ENCODE measurements around the gene AP1S1. TPM values are rescaled to one million over a fixed set of nuclear protein-coding genes. Genes with fewer than 3 reads are reported as not detected.

Gene AP1S1
- total RNA-seq, 1 experiment from 2014 or later = 227 TPM

DNA sequence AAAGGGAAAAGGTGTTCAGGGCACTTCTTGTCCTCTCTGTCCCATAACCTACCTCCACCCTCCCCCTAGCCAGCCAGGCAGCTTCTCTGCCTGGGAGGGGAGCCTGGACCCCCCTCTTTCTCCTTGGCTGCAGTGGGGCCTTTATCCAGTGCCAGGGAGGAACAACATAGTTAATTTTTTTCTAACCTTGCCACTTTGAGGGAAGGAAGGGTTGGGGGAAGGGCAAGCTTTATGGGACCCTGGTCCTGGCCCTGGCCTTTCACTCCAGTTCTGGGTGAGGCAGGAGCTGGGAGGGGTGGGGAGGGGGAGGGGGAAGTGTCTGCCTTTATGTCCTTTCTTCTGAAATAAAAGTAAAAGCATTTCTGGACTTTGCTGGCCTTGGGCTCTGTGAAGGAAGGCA, 6.6 kb downstream of the AP1S1 start:
- Histone ChIP-seq H2AFZ (no peak overlapping the region), H3F3A (ENCODE audit: insufficient read depth, low read depth) (peaks cover 62% of the 10 kb centered on the region), H3K9me2 (ENCODE audit: insufficient read depth) (no peaks in the 10 kb centered on the region), H3K36me3 (ENCODE audit: low read depth) (peaks cover 13% of the 10 kb centered on the region), H4K20me1 (ENCODE audit: insufficient read depth) (peaks cover 7% of the 10 kb centered on the region; the same call in 1 of the 2 replicates), H3K4me3 (no peak overlapping the region), H3K79me2 (ENCODE audit: low read depth) (peaks cover 30% of the 10 kb centered on the region), H3K27ac (0 out of 2 replicates have a peak overlapping the region, but pooled peaks have one; percentile 11), H3K4me1 (replicated peaks; ENCODE audit: insufficient read depth) (peaks cover 79% of the 10 kb centered on the region), H3K9me3 (ENCODE audit: insufficient read depth, low read depth) (no peaks in the 10 kb centered on the region), H3K27me3 (ENCODE audit: insufficient read depth, low read depth) (no peaks in the 10 kb centered on the region), H3K4me2 (peak overlapping the region; percentile 87; the same call in 1 of the 2 replicates)
- no peak for TF ChIP-seq EZH2 (IDR thresholded peaks at IDR 0.05; ENCODE audit: low read depth)
- TF ChIP-seq, protein P1, sequence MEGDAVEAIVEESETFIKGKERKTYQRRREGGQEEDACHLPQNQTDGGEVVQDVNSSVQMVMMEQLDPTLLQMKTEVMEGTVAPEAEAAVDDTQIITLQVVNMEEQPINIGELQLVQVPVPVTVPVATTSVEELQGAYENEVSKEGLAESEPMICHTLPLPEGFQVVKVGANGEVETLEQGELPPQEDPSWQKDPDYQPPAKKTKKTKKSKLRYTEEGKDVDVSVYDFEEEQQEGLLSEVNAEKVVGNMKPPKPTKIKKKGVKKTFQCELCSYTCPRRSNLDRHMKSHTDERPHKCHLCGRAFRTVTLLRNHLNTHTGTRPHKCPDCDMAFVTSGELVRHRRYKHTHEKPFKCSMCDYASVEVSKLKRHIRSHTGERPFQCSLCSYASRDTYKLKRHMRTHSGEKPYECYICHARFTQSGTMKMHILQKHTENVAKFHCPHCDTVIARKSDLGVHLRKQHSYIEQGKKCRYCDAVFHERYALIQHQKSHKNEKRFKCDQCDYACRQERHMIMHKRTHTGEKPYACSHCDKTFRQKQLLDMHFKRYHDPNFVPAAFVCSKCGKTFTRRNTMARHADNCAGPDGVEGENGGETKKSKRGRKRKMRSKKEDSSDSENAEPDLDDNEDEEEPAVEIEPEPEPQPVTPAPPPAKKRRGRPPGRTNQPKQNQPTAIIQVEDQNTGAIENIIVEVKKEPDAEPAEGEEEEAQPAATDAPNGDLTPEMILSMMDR (conservative IDR thresholded peaks at IDR 0.05) = no peak
- ChIA-PET CTCF (no interaction called here), POLR2A (ENCODE audit: unreplicated experiment) (no interaction called here)
- BruUV-seq (replicated peaks) = no TSS peak
- intact Hi-C loops (cut with micrococcal nuclease; ENCODE audit: unreplicated experiment) = no loop called here
- DNase-seq = no peak

DNA sequence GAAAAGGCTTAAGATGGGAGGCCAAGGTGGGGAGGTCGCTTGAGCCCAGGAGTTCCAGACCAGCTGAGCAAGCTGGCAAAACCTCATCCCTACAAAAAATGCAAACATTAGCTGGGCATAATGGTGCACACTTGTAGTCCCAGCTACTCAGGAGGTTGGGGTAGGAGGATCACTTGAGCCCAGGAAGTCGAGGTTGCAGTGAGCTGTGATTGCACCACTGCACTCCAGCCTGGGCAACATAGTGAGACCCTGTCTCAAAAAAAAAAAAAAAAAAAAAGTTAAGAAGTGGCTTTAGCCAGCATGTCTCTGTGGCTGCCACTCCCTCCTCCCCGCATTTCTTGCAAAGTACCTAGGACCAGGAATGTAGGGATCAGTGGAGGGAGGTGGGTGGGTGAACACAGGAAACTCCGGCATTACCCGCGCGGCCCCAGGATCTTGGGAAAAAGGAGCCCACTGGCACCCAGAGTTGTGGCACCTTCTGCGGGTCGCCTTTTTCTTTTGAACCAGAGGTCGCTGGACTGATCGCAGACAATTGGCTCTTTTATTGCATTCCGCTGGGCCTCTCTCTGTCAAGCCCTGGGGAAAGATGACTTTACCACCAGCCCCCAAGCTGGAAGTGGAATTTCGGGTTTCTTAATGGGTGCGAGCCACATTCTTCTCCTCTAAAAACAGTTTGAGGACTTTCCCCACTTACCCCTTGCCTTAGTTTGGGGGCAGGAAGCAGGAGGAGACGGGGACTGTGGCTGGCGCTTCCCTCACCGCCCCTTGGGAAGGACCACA, 7.6 kb downstream of the AP1S1 start:
- peaks cover 5% of the 10 kb centered on the region for H3K36me3 ChIP-seq (ENCODE audit: low read depth)
- intact Hi-C loops (cut with micrococcal nuclease; ENCODE audit: unreplicated experiment) = no loop called here
- H3K4me3 ChIP-seq = peak overlapping the region; percentile 86
- peak overlapping the region; percentile 79 for H3K27ac ChIP-seq
- H4K20me1 ChIP-seq (ENCODE audit: insufficient read depth) = peaks cover 7% of the 10 kb centered on the region; the same call in 1 of the 2 replicates
- no peak overlapping the region for H2AFZ ChIP-seq
- H3K4me2 ChIP-seq = peak overlapping the region; percentile 87
- peaks cover 1% of the 10 kb centered on the region for H3K27me3 ChIP-seq (ENCODE audit: insufficient read depth, low read depth)
- no TSS peak for BruUV-seq (replicated peaks)
- H3K4me1 ChIP-seq (replicated peaks; ENCODE audit: insufficient read depth) = peaks cover 71% of the 10 kb centered on the region
- H3F3A ChIP-seq (ENCODE audit: insufficient read depth, low read depth) = peaks cover 53% of the 10 kb centered on the region
- TF ChIP-seq, protein P1 (conservative IDR thresholded peaks at IDR 0.05) = no peak
- no peak for TF ChIP-seq EZH2 (IDR thresholded peaks at IDR 0.05; ENCODE audit: low read depth)
- DNase-seq = peak in 1 of 2 experiments; percentile 76
- CTCF ChIA-PET = interaction anchor here (0.7 kb wide), 1 partner anchor 83 kb away, joined by 12 read pairs; no protein-coding TSS in a partner anchor
- H3K9me2 ChIP-seq (ENCODE audit: insufficient read depth) = no peaks in the 10 kb centered on the region
- POLR2A ChIA-PET (ENCODE audit: unreplicated experiment) = no interaction called here
- H3K79me2 ChIP-seq (ENCODE audit: low read depth) = peaks cover 22% of the 10 kb centered on the region
- H3K9me3 ChIP-seq (ENCODE audit: insufficient read depth, low read depth) = no peaks in the 10 kb centered on the region

DNA sequence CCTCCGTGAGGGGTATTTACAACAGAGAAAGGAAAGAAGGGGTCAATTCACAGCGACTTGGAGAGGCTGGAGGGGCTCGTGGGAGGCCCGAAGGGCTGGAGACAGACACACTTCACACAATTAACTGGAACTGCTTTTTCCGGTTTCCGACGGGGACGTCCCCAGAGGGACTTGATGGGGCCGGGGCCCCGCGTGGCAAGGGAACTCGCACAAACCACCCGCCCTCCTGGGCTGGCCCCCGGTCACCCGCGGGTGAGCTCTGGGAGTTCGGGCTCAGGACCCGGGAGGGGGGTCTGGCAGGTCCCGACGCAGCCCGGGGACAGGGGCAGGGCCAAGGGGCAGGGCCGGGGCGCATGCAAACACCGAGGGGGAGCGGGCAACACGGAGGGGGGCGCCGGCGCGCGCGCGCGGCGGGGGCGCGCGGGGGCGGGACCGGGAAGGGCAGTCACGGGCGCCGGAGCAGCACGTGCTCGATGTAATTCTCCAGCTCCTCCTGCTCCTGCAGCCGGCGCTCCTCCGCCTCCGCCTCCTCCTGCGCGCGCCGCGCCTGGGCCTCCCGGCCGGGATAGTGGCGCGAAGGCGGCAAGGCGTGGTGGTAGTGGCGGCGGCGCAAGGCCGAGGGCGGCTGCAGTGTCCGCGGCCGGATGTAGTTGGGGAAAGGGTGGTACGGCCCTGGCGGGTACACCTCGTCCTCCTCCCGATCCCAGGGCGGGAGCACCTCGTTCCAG, 8.4 kb downstream of the AP1S1 start:
- peak overlapping the region; percentile 87 for H3K4me2 ChIP-seq
- TSS peak; percentile 75 for BruUV-seq (replicated peaks)
- H3K27me3 ChIP-seq (ENCODE audit: insufficient read depth, low read depth) = peaks cover 9% of the 10 kb centered on the region
- peak overlapping the region; percentile 86 for H3K4me3 ChIP-seq
- H3K79me2 ChIP-seq (ENCODE audit: low read depth) = peaks cover 18% of the 10 kb centered on the region
- intact Hi-C loops (cut with micrococcal nuclease; ENCODE audit: unreplicated experiment) = no loop called here
- H4K20me1 ChIP-seq (ENCODE audit: insufficient read depth) = peaks cover 7% of the 10 kb centered on the region; the same call in 1 of the 2 replicates
- no peaks in the 10 kb centered on the region for H3K9me2 ChIP-seq (ENCODE audit: insufficient read depth)
- H2AFZ ChIP-seq = no peak overlapping the region
- H3K27ac ChIP-seq = peak overlapping the region; percentile 79
- ChIA-PET CTCF (interaction anchor here (0.6 to 0.9 kb wide), 3 partner anchors 19 to 76 kb away, joined by 3 to 7 read pairs (median 5); no protein-coding TSS in a partner anchor), POLR2A (ENCODE audit: unreplicated experiment) (interaction anchor here (0.7 kb wide), 2 partner anchors 20 to 63 kb away, joined by 3 read pairs; no protein-coding TSS in a partner anchor)
- TF ChIP-seq, protein P1 (conservative IDR thresholded peaks at IDR 0.05) = no peak
- TF ChIP-seq EZH2 (IDR thresholded peaks at IDR 0.05; ENCODE audit: low read depth) = no peak
- peaks cover 63% of the 10 kb centered on the region for H3K4me1 ChIP-seq (replicated peaks; ENCODE audit: insufficient read depth)
- H3K36me3 ChIP-seq (ENCODE audit: low read depth) = peaks cover 4% of the 10 kb centered on the region; the same call in 1 of the 2 replicates
- H3F3A ChIP-seq (ENCODE audit: insufficient read depth, low read depth) = peaks cover 45% of the 10 kb centered on the region
- H3K9me3 ChIP-seq (ENCODE audit: insufficient read depth, low read depth) = no peaks in the 10 kb centered on the region
- DNase-seq = peak; percentile 52 to 74
